Endothelial cell (in vitro differentiated cells): ENCODE results near the gene RET. TPM values are rescaled to one million over a fixed set of nuclear protein-coding genes. Genes with fewer than 3 reads are reported as not detected.

Experiments used
- DNase-seq: peaks from one replicate; pipeline ENCODE4 v3.0.0; 2021; ENCODE audit warnings: low spot score
- H3K27ac Mint-ChIP-seq: one replicate; pipeline ENCODE4 v1.8.0; 2021; ENCODE audit warnings: mixed read lengths, inconsistent platforms; ENCODE audit not compliant: unreplicated experiment
- H3K27me3 Mint-ChIP-seq: one replicate; pipeline ENCODE4 v1.8.0; 2021; ENCODE audit warnings: mild to moderate bottlenecking, moderate library complexity, mixed read lengths, inconsistent platforms; ENCODE audit not compliant: unreplicated experiment
- H3K36me3 Mint-ChIP-seq: one replicate; pipeline ENCODE4 v1.8.0; 2021; ENCODE audit warnings: mild to moderate bottlenecking, low read depth, mixed read lengths, inconsistent platforms; ENCODE audit not compliant: unreplicated experiment
- H3K4me1 Mint-ChIP-seq: one replicate; pipeline ENCODE4 v1.8.0; 2021; ENCODE audit warnings: mild to moderate bottlenecking, mixed read lengths, inconsistent platforms; ENCODE audit not compliant: unreplicated experiment
- H3K4me3 Mint-ChIP-seq: one replicate; pipeline ENCODE4 v1.8.0; 2021; ENCODE audit warnings: mild to moderate bottlenecking, mixed read lengths, inconsistent platforms; ENCODE audit not compliant: unreplicated experiment
- H3K9me3 Mint-ChIP-seq: one replicate; pipeline ENCODE4 v1.8.0; 2021; ENCODE audit warnings: mixed read lengths, inconsistent platforms; ENCODE audit not compliant: unreplicated experiment
- total RNA-seq: library from RNA; stranded (reverse); fragmentation: NEBNext Ultra II Directional; extraction: Animal tissue kit (Norgen Biotek cat#: 25700); gene quantifications from one replicate; pipeline ENCODE4 v1.2.1, GENCODE V29; 2021; ENCODE audit not compliant: unreplicated experiment
- TF ChIP-seq, protein P1 (sequence below): fragments of 200-600 bp; sonication (generic); IDR thresholded peaks from one replicate; pipeline ENCODE4 v1.5.0; 2021; ENCODE audit warnings: antibody characterized with exemption; ENCODE audit not compliant: unreplicated experiment

RET gene
- total RNA-seq, 1 donor from 2014 or later: 0.28 TPM

DNA sequence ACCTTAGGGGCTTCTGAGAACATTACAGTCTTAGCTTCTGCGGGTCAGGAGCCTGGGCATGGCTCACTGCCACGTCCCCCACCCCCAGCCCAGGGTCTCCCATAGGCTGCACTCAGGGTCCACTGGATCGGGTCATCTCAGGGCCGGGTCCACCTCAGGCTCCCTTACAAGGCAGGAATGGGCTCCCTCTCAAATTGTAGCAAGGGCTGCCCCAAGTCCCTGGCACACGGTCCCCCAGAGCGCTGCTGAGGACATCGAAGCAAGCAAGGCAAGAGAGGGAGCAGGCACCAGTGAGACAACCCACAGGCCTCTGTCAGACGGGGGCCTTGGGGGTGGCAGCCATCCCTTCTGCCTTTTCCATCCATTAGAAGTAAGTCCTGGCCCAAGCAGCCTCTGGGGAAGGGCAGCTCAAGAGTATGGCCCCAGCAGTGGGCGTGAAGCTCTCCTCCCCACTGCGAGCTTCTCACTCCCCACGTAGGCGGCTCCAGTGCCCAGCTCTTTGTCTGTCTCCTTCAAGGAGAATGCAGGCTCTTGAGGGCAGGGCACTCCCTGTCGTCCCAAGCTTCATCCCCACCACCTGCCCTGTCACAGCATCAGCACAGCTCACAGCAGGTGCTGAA lies 18.0 kb upstream of the RET start:
- Mint-ChIP-seq H3K4me3 (no peak overlapping the region), H3K9me3 (no peaks in the 10 kb centered on the region), H3K4me1 (peaks cover 5% of the 10 kb centered on the region), H3K27ac (no peak overlapping the region), H3K27me3 (peaks cover 10% of the 10 kb centered on the region), H3K36me3 (no peaks in the 10 kb centered on the region)
- TF ChIP-seq, protein P1, sequence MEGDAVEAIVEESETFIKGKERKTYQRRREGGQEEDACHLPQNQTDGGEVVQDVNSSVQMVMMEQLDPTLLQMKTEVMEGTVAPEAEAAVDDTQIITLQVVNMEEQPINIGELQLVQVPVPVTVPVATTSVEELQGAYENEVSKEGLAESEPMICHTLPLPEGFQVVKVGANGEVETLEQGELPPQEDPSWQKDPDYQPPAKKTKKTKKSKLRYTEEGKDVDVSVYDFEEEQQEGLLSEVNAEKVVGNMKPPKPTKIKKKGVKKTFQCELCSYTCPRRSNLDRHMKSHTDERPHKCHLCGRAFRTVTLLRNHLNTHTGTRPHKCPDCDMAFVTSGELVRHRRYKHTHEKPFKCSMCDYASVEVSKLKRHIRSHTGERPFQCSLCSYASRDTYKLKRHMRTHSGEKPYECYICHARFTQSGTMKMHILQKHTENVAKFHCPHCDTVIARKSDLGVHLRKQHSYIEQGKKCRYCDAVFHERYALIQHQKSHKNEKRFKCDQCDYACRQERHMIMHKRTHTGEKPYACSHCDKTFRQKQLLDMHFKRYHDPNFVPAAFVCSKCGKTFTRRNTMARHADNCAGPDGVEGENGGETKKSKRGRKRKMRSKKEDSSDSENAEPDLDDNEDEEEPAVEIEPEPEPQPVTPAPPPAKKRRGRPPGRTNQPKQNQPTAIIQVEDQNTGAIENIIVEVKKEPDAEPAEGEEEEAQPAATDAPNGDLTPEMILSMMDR: no peak
- DNase-seq: no peak

DNA sequence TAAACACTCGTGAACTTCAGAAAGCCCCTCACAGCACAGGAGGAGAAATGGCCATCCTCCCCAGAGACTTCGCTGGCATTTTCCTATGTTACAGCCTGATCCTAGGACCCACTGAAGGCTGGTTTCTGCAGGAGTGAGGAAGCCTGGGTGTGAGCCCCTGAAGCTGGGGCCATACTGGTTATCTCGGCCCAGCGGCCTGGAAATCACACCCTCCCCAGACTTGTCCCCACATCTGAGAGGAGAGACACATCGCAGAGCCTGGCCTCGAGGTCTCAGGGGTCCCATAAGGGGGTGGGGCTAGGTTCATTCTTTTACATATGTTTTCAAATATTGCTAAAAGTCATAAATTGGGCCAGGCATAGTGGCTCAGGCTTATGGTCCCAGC lies 17.5 kb upstream of the RET start:
- no peak for DNase-seq
- TF ChIP-seq, protein P1: no peak
- no peak overlapping the region for H3K4me3 Mint-ChIP-seq
- peaks cover 5% of the 10 kb centered on the region for H3K4me1 Mint-ChIP-seq
- H3K36me3 Mint-ChIP-seq: no peaks in the 10 kb centered on the region
- no peak overlapping the region for H3K27ac Mint-ChIP-seq
- H3K9me3 Mint-ChIP-seq: no peaks in the 10 kb centered on the region
- peaks cover 10% of the 10 kb centered on the region for H3K27me3 Mint-ChIP-seq

DNA sequence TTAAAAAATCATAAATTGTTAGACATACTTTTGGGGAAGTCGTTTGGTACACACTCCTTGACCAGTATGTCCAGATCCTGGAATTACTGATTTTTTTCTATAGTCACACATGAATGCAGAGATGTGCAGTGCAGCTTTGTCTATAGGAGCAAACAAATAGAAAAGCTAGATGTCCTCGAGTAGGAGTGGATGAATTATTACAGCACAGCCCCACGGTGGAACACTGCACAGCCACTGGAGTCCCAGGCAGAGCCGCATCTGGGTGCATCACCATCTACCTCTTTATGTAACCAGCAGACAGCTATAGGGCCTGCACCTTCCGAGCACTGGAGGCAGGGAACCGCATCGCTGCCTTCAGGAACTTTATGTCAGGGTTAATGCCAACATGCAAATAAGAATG lies 17.0 kb upstream of the RET start:
- H3K27ac Mint-ChIP-seq: no peak overlapping the region
- H3K27me3 Mint-ChIP-seq: peaks cover 10% of the 10 kb centered on the region
- no peaks in the 10 kb centered on the region for H3K9me3 Mint-ChIP-seq
- no peak for DNase-seq
- TF ChIP-seq, protein P1: no peak
- peaks cover 5% of the 10 kb centered on the region for H3K4me1 Mint-ChIP-seq
- no peak overlapping the region for H3K4me3 Mint-ChIP-seq
- H3K36me3 Mint-ChIP-seq: no peaks in the 10 kb centered on the region

DNA sequence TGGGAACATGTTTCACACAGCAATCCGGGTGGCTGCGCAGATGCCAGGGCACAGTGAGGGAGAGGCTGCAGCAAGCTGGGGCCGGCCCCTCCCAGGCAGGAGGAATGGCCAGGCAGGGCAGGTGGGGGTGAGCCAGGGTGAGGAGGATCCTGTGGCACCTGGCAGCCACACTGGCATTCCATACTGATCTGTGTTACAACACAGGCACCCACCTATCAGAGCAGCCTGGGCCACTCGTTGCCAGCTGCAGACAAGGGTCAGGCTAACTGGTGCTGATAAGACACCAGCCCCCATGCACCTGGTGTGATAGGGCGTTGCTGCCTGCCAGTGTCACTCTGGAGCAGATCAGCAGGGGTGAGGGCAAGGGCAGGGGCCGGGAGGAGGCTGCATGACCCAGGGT lies 16.6 kb upstream of the RET start:
- Mint-ChIP-seq H3K9me3 (no peaks in the 10 kb centered on the region), H3K36me3 (no peaks in the 10 kb centered on the region), H3K4me3 (no peak overlapping the region), H3K27me3 (peaks cover 10% of the 10 kb centered on the region), H3K27ac (no peak overlapping the region), H3K4me1 (peaks cover 5% of the 10 kb centered on the region)
- DNase-seq: no peak
- TF ChIP-seq, protein P1: no peak

DNA sequence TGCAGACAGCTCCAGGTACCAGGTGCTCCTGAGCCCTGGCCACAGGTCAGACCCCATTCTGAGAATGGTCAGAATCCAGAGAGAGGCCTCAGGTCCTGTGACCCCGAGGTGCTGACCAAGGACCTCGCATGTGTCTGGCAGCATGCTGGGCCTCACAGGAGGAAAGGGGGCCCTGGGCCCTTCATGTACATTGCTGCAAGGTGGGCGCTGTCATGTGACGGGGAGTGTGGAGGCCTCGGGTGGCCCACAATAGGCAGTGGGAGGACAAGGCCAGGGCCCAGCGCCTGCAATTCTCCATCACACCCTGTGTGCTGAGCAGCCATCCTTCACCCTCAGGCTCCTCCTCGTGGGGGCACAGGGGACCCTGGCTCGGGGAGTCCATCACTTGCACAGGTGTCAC lies 15.5 kb upstream of the RET start:
- DNase-seq: no peak
- Mint-ChIP-seq H3K4me3 (no peak overlapping the region), H3K4me1 (peaks cover 5% of the 10 kb centered on the region), H3K36me3 (no peaks in the 10 kb centered on the region), H3K27me3 (peaks cover 14% of the 10 kb centered on the region), H3K9me3 (no peaks in the 10 kb centered on the region), H3K27ac (no peak overlapping the region)
- TF ChIP-seq, protein P1: no peak
